Mucosa of rectum (tissue), 2 donors: ENCODE measurements around the gene PIGV.
"Not testable (repeated sequence)": the region's sequence is repeated elsewhere in the genome, so short reads cannot be mapped to it uniquely, and the experiment has no call there.

Experiments used
- H3K27ac ChIP-seq, 2 donors: one replicate each; pipeline ENCODE4 v1.7.0; 2013; ENCODE audit warnings: inconsistent platforms in 2 of 2, low read depth in 2 of 2, low read length in 2 of 2
- H3K27me3 ChIP-seq, 2 donors: one replicate each; pipeline ENCODE4 v1.7.0; 2013; ENCODE audit warnings: low read length in 2 of 2; ENCODE audit not compliant: control insufficient read depth in 2 of 2, insufficient read depth in 2 of 2
- H3K36me3 ChIP-seq, 2 donors: one replicate each; pipeline ENCODE4 v1.7.0; 2013; ENCODE audit warnings: low read length in 2 of 2; ENCODE audit not compliant: control insufficient read depth in 2 of 2, insufficient read depth in 2 of 2
- H3K4me1 ChIP-seq, 2 donors: one replicate each; pipeline ENCODE4 v1.7.0; 2013; ENCODE audit warnings: low read length in 2 of 2, mild to moderate bottlenecking in 1 of 2; ENCODE audit not compliant: control insufficient read depth in 2 of 2, insufficient read depth in 2 of 2
- H3K4me3 ChIP-seq, 2 donors: one replicate each; pipeline ENCODE4 v1.7.0; 2013; ENCODE audit warnings: low read length in 2 of 2
- H3K9ac ChIP-seq, 2 donors: one replicate each; pipeline ENCODE4 v1.7.0; 2013; ENCODE audit warnings: low read length in 2 of 2, low read depth in 1 of 2, mild to moderate bottlenecking in 1 of 2
- H3K9me3 ChIP-seq, 2 donors: one replicate each; pipeline ENCODE4 v1.7.0; 2013; ENCODE audit warnings: low read length in 2 of 2; ENCODE audit not compliant: control insufficient read depth in 2 of 2
- donor health status: healthy.
- donor health status: Normal muscosa, but diverticular disease.

The PIGV gene

DNA sequence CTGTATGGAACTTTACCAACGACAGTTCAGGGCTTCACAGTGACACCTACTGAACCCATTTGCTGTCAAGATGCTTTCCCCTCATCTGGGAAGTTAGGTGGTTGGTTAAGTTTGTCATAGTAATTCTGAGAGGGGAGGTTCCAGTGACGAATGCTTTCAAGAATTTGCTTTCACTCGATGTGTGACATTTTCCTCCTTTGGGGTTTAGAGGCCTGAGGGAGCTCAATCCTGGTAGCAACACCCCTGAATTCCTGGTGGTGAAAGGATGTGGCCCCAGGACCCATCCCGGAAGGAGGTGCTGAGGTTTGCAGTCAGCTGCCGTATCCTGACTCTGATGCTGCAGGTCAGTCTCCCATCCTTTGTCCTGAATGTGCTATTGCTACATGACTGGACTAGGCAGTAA is 2.8 kb downstream of the PIGV start:
- Histone ChIP-seq H3K36me3 (peaks cover 10 to 20% of the 10 kb centered on the region in 2 donors), H3K9ac (no peak overlapping the region), H3K4me3 (no peak overlapping the region), H3K27me3 (no peaks in the 10 kb centered on the region), H3K4me1 (peaks cover 23 to 29% of the 10 kb centered on the region in 2 donors), H3K9me3 (no peaks in the 10 kb centered on the region), H3K27ac (no peak overlapping the region)

GRCh38 chr1:26791148-26791547 is 3.4 kb downstream of the PIGV start:
- Histone ChIP-seq H3K27ac (no peak overlapping the region), H3K4me1 (peaks cover 18 to 23% of the 10 kb centered on the region in 2 donors), H3K9me3 (no peaks in the 10 kb centered on the region), H3K36me3 (peaks cover 10 to 20% of the 10 kb centered on the region in 2 donors), H3K27me3 (no peaks in the 10 kb centered on the region), H3K9ac (no peak overlapping the region), H3K4me3 (no peak overlapping the region)

GRCh38 chr1:26791626-26792025 is 3.9 kb downstream of the PIGV start:
- no peak overlapping the region for H3K4me3 ChIP-seq
- H3K9me3 ChIP-seq, result no peaks in the 10 kb centered on the region
- peaks cover 14 to 18% of the 10 kb centered on the region in 2 donors for H3K4me1 ChIP-seq
- H3K27me3 ChIP-seq, result no peaks in the 10 kb centered on the region
- H3K36me3 ChIP-seq, result peaks cover 10 to 20% of the 10 kb centered on the region in 2 donors
- H3K27ac ChIP-seq, result no peak overlapping the region
- H3K9ac ChIP-seq, result no peak overlapping the region

DNA sequence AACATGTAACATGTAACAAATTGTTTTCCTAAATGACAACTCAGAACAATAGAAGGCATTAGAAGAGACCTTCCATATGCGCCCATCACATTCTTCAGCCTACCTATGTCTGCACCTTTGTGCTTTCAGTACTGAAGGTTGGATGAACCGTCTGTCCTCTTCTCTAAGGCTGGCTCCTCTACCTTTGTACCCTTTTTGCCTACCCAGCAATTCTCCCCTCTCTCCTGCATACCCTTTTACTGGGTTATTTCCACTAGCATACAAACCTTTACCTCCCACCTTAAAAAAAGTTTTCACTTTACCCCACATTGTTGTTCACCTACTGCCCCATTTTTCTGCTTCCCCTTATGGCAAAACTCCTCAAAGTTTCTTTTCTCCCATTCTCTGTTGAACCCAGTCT is 5.2 kb downstream of the PIGV start:
- Histone ChIP-seq H3K4me1 (peaks cover 5 to 13% of the 10 kb centered on the region in 2 donors), H3K4me3 (no peak overlapping the region), H3K9ac (no peak overlapping the region), H3K36me3 (peaks cover 10 to 26% of the 10 kb centered on the region in 2 donors), H3K9me3 (no peaks in the 10 kb centered on the region), H3K27me3 (no peaks in the 10 kb centered on the region), H3K27ac (no peak overlapping the region)

DNA sequence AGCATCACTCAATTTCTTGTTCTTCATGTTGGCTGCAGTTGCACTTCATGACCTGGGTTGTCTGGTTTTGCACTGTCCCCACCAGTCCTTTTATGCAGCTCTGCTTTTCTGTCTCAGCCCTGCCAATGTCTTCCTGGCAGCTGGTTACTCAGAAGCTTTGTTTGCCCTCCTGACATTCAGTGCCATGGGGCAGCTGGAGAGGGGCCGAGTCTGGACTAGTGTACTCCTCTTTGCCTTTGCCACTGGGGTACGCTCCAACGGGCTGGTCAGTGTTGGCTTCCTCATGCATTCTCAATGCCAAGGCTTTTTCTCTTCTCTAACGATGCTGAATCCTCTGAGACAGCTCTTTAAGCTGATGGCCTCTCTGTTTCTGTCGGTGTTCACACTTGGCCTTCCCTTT is 6.6 kb downstream of the PIGV start:
- Histone ChIP-seq H3K36me3 (peaks cover 10 to 27% of the 10 kb centered on the region in 2 donors), H3K9ac (no peak overlapping the region), H3K4me3 (no peak overlapping the region), H3K27ac (no peak overlapping the region), H3K9me3 (no peaks in the 10 kb centered on the region), H3K4me1 (peaks cover 1 to 3% of the 10 kb centered on the region in 2 donors), H3K27me3 (no peaks in the 10 kb centered on the region)

- Histone ChIP-seq H3K27ac (no peak overlapping the region), H3K4me1 (peaks cover 10 to 11% of the 10 kb centered on the region in 2 donors), H3K36me3 (peaks cover 10 to 22% of the 10 kb centered on the region in 2 donors), H3K9me3 (no peaks in the 10 kb centered on the region), H3K27me3 (no peaks in the 10 kb centered on the region), H3K4me3 (no peak overlapping the region), H3K9ac (no peak overlapping the region)
Measured at GRCh38 chr1:26797627-26798026, 9.9 kb downstream of the PIGV start.

DNA sequence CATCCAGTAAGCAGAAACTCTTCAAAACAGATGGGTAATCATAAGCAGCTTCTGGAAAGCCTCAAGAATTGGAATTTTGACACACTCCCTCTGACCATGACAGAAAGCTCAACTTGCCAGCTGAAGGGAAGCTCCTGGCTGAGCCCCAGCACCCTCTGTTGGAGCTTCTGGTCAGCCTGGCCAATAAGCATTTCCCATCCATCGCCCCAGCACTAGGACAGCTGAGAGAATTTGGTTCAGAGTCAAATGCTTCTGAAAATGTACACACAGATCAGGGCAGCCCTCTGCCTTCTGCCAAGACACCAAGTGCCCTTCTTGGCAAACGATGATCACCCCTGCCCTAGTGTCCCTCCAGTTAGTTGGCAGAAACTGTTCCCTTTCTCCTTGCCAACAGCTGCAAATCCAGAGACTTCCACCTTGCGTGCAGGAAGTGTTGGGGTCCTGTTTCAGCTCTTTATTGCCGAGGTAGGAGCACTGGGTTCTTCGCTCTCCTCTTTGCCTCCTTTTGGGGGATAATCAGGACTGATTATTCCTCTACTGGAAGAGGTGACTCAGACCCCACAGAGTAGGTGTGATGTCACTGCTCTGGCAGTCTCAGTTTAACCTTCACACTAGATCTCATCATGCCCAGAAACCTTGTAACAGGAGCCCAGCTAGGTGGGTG is 11.9 kb downstream of the PIGV start:
- H3K4me3 ChIP-seq, result peak overlapping the region in 1 of 2 donors; percentile 23
- peaks cover 10 to 11% of the 10 kb centered on the region in 2 donors for H3K4me1 ChIP-seq
- H3K27me3 ChIP-seq, result no peaks in the 10 kb centered on the region
- H3K27ac ChIP-seq, result peak overlapping the region; percentile 55 to 57
- no peak overlapping the region for H3K9ac ChIP-seq
- peaks cover 4 to 13% of the 10 kb centered on the region in 2 donors for H3K36me3 ChIP-seq
- H3K9me3 ChIP-seq, result no peaks in the 10 kb centered on the region

DNA sequence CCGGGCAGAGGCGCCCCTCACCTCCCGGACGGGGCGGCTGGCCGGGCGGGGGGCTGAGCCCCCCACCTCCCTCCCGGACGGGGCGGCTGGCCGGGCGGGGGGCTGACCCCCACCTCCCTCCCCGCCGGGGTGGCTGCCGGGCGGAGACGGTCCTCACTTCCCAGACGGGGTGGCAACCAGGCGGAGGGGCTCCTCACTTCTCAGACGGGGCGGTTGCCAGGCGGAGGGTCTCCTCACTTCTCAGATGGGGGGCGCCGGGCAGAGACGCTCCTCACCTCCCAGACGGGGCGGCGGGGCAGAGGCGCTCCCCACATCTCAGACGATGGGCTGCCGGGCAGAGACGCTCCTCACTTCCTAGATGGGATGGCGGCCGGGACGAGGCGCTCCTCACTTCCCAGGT is 16.2 kb downstream of the PIGV start:
- not testable (repeated sequence) for H3K27me3 ChIP-seq, H3K9me3 ChIP-seq, H3K27ac ChIP-seq, H3K9ac ChIP-seq, H3K36me3 ChIP-seq, H3K4me3 ChIP-seq
- peaks cover 10 to 14% of the 10 kb centered on the region in 2 donors for H3K4me1 ChIP-seq

GRCh38 chr1:26810105-26810504 is 22.4 kb downstream of the PIGV start:
- H3K36me3 ChIP-seq, H3K4me1 ChIP-seq, H3K27ac ChIP-seq, H3K9ac ChIP-seq, H3K9me3 ChIP-seq, H3K27me3 ChIP-seq, H3K4me3 ChIP-seq: not testable (repeated sequence)

DNA sequence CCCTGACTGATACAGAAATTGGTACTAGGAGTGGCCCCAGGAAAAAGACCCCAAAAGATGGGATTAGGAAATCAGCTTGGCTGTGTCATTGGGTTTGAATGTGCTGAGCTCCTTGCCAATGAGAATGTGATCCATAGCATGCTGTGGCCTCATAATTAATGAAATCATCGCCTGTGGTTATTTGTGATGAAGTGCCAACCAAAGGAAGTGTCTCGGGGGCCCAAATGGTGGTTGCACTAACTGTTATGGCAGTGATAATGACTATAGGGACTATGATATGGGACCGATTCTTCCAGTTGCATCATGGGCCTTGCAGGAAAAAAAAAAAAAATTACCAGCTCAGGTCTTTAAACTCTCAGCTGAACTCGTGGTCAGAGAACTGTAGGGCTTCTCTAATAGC is 23.3 kb downstream of the PIGV start:
- Histone ChIP-seq H3K4me3 (no peak overlapping the region), H3K9ac (no peak overlapping the region), H3K27ac (no peak overlapping the region), H3K36me3 (no peaks in the 10 kb centered on the region), H3K4me1 (no peaks in the 10 kb centered on the region), H3K9me3 (no peaks in the 10 kb centered on the region), H3K27me3 (no peaks in the 10 kb centered on the region)
